ENCODE results near the gene CACNA2D2.

CACNA2D2 gene

GRCh38 chr3:50428007-50428633 lies 75.3 kb downstream of the CACNA2D2 start:
- H3K4me3 ChIP-seq (ENCODE audit: low read depth, low read length), result no peak overlapping the region
- no peak for TF ChIP-seq ZNF449 (tag by site-specific recombination; IDR thresholded peaks at IDR 0.05)
- TF ChIP-seq ZNF221 (tag by site-specific recombination; IDR thresholded peaks at IDR 0.05; ENCODE audit: borderline replicate concordance), result no peak
- no peak for TF ChIP-seq MYNN (tag by site-specific recombination; IDR thresholded peaks at IDR 0.05; ENCODE audit: borderline replicate concordance)
- no peak for TF ChIP-seq AEBP2 (tag by site-specific recombination; IDR thresholded peaks at IDR 0.05; ENCODE audit: borderline replicate concordance)
- TF ChIP-seq ZNF274 (IDR thresholded peaks at IDR 0.05; ENCODE audit: low read length), result no peak
- TF ChIP-seq ZNF274 (tag by site-specific recombination; IDR thresholded peaks at IDR 0.05; ENCODE audit: borderline replicate concordance), result no peak
- TF ChIP-seq ATF2 (tag by site-specific recombination; IDR thresholded peaks at IDR 0.05; ENCODE audit: low read depth), result no peak
- TF ChIP-seq ZNF155 (tag by site-specific recombination; IDR thresholded peaks at IDR 0.05), result no peak
- TF ChIP-seq ZNF792 (tag by site-specific recombination; IDR thresholded peaks at IDR 0.05), result no peak
- no peak for TF ChIP-seq ZSCAN18 (tag by site-specific recombination; IDR thresholded peaks at IDR 0.05)
- TF ChIP-seq EGR2 (tag by site-specific recombination; IDR thresholded peaks at IDR 0.05; ENCODE audit: low read depth), result no peak
- no peak for TF ChIP-seq ZNF624 (tag by site-specific recombination; IDR thresholded peaks at IDR 0.05)
- no peak for TF ChIP-seq ZNF404 (tag by site-specific recombination; IDR thresholded peaks at IDR 0.05)
- no peak for TF ChIP-seq ZNF18 (tag by site-specific recombination; IDR thresholded peaks at IDR 0.05)
- TF ChIP-seq SCRT2 (tag by site-specific recombination; IDR thresholded peaks at IDR 0.05), result no peak
- no peak for TF ChIP-seq ZNF529 (tag by site-specific recombination; IDR thresholded peaks at IDR 0.05; ENCODE audit: insufficient replicate concordance)
- TF ChIP-seq ZNF626 (tag by site-specific recombination; IDR thresholded peaks at IDR 0.05), result no peak
- TF ChIP-seq ZIC2 (tag by site-specific recombination; IDR thresholded peaks at IDR 0.05), result no peak
- TF ChIP-seq ZBTB49 (tag by site-specific recombination; IDR thresholded peaks at IDR 0.05; ENCODE audit: low read depth), result no peak
- TF ChIP-seq ZNF501 (tag by site-specific recombination; IDR thresholded peaks at IDR 0.05), result no peak
- no peak for TF ChIP-seq ZNF416 (tag by site-specific recombination; IDR thresholded peaks at IDR 0.05)
- H3K27ac ChIP-seq (ENCODE audit: extremely low read depth, low read depth, low read length), result no peak overlapping the region
- no peaks in the 10 kb centered on the region for H3K36me3 ChIP-seq (ENCODE audit: control insufficient read depth in 2 of 2, insufficient read depth in 1 of 2, low read length in 2 of 2)
- H3K9me3 ChIP-seq (ENCODE audit: control insufficient read depth, insufficient read depth, low read depth, low read length), result no peaks in the 10 kb centered on the region
- ChIA-PET CTCF (interaction anchor here (0.7 kb wide), 1 partner anchor 589 kb away, joined by 3 read pairs; no protein-coding TSS in a partner anchor), POLR2A (no interaction called here)
- no peaks in the 10 kb centered on the region for H3K4me1 ChIP-seq (ENCODE audit: control insufficient read depth, insufficient read depth, low read length)

All from HEK293 (cell line).